Stimulated activated CD4-positive, alpha-beta T cell treated with anti-CD3 and anti-CD28 coated beads, TNF-alpha, amount 100 ng/mL, for 4 hours (primary cell): Measurements from ENCODE around the gene ABAT.

ENCODE experiments used
- DNase-seq, 3 experiments: peaks; one replicate each; pipeline ENCODE4 v3.0.0-alpha.2; 2020; ENCODE audit warnings: low read depth in 3 of 3

The ABAT gene

DNA sequence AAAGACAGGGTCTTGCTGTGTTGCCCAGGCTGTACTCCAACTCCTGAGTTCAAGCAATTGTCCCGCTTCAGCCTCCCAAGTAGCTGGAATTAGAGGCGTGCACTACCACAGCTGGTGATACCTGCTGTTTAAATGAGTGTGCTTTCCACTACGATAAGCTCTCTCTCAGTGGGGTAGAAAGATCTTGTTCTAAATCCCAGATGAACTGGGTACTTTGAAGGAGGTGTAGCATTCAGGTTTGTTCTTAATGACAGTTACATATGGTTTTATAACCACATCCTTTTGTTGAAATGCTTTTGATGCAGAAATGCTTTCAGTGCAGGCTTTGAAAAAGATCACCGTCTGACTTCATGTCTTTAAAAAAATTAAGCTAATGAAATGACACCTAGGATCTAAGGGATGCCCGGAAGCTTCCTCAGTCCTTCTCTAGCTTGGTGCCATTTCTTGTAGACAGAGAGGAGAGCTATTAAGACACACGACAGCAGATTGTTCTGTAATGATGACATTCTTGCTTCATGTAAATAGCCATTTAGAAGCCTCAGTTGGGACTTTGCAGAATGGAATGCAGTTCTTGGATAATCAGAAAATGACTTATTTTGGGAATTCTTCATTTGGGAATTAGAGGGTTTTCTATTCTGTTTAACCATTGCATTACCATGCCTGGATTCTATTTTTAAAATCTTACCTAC lies 142.7 kb downstream of the ABAT start:
- no peak for DNase-seq

DNA sequence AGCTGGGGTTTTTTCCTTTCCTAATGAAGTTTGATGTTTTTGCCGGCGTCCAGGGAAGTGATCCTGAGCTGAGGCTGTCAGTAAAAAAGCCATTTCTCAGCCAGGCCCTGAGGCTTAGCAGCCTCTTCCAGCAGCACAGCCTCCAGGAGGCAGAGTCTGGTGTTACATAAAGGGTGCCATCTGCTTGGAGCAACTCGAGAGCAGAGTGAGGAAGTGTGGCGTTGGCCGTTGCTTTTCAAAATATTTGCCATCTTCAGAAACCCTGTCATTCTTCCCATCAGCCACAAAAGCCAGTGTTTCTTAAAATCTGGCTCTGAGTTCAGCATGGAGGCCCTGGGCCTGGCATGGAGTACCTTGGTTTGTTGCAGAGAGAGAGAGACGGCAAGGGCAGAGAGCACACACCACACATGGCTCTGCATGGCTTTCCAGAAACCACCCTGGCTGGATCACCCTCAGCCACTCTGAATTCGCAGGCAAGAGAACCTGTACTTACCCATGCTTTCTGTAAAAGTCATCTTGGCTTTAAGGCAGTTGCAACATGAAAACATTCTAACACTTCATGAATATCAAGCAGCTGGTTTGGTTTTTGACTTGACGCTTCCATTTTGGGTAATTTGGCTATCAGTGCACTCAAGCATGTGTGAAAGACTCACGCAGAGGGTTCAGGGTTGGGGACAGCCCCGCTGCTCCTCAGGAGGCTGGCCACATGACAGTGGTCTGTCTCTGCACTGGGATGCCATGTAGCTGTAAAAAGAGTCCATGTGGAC lies 144.3 kb downstream of the ABAT start:
- DNase-seq: no peak

DNA sequence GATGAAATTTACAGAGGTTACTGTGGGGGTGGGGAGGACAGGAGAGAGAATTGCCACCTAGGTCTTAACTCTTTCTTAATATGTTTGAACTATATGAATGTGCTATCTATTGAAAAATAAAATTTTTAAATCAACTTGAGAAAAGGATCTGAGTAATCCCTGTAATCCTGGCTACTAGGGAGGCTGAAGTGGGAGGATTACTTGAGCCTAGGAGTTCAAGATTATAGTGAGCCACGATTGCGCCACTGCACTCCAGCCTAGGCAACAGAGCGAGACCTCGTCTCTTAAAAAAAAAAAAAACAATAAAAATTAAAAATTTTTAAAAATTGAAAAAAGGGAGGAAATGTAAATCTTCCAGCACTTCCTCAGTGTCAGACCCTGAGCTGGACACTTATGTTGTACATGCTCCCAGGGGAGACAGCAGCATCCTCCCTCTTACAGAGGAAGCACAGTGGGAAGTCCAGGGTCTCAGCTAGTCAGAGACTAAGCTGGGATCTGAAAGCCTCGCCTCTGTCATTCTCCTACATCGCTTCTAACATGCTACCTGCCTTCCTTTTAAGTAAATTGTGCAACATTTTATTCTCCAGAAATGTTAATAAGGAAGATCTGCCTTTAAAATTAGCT lies 145.1 kb downstream of the ABAT start:
- no peak for DNase-seq

GRCh38 chr16:8822403-8822802 lies 148.0 kb downstream of the ABAT start:
- no peak for DNase-seq

DNA sequence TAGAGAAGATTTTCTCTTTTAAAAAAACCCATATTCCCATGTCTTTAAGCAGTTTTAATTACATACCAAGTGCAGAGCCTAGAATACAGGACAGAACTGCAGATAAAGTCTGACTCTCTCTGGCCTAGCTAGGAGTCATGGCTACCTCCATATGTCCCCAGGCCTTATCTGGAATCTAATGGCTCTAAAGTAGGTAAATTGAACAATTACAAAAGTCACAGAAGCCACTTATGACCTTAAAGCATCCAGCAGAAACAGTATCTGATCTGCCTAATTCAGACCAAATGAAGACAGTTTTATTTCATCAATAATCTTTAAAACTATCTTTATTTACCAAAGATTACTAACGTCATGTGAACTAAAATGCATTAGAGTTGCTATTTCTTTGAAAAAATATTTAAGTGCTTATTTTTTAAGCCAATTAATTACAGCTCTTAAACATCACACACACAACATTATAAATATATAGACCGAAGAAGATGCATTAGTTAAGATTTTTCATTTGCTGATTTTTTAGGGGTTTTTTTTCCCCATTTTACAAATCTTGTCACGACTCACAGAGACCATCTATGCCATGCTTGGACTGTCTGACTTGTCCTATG lies 152.0 kb downstream of the ABAT start:
- no peak for DNase-seq

DNA sequence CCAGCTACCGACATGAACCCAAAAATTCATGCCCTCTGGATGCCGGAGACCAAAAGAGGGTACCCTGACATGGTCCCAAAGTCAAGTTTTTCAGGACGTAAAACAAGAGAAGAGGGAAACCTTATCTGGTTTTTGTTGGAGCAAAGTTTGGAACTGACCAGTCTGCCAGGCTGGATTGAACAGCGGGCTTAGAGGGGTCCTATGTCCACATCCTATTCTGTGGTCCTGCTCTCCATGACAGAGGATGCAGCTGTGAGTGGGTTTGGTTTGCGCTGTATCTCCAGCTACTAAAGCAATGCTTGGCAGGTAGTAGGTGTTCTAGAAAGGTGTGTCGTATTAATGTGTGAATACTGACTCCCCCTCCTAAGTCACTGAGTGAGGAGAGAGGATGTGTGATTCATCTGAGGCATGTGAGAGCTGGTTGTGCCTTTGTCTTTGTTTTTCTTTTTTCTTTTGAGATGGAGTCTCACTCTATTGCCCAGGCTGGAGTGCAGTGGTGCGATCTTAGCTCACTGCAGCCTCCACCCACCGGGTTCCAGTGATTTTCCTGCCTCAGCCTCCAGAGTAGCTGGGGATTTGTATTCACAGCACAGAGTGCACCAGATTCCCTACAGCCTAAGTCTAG lies 154.2 kb downstream of the ABAT start:
- no peak for DNase-seq

GRCh38 chr16:8831450-8831849 lies 157.0 kb downstream of the ABAT start:
- no peak for DNase-seq

DNA sequence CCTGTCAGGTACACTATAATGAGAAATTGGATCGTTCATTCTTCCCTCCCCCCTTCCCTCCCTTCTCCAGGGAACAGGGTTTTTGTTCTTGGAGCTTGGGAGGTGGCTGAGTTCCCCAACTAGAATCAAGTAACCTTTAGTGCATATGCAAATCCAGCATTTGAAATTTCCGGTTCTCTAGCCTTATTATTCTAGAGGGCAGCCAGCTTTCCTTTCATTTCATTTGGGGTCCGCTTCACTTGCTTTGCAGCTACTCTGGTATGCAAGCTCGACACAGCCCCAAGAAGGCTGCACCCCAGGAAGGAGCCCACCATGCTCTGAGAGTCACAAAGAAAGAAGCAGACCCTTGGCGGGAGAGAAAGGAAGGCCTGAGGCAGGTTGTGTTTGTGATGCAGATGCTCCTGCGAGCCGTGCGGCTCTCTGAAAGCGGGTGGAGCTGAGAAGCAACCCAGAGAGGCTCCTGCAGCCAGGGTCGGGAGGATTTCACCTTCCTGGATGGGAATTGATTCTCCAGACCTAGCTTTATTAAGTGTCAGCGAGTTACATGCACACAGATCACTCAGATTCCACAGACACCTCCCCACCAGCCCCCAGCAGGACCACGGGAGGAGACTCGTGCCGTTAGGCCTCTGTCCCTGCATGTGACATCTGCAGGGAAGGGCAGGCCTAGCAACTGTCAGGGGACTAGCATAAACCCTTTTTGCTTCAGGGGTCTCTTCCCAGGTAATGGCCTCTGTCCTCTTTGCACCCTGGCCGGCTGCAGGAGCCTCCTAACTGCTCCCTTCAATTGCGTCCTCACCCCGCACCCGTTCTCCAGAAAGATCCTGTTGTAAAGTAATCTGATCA lies 157.7 kb downstream of the ABAT start:
- no peak for DNase-seq

- DNase-seq: no peak
Observed at GRCh38 chr16:8832717-8833105, 158.3 kb downstream of the ABAT start.
